Measurements from ENCODE around the gene STRIT1.

STRIT1 gene

DNA sequence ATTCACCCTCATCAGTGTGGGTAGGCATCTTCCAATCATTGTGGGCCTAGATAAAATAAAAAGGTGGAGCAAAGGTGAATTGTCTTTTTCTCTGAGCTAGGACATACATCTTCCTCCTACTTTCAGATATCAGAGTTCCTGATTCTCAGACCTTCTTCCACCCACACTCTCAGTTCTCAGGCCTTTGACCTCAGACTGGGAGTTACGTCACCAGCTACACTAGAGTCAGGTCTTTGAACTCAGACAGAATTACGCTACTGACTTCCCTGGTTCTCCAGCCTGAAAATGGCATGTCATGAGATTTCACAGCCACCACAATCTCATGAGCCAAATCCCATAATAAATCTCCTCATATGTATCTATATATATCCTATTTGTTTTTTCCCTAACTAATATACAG lies 39.0 kb downstream of the STRIT1 start:
- H3K79me1 ChIP-seq (replicated peaks; ENCODE audit: low read length, poor library complexity, severe bottlenecking), result no peaks in the 10 kb centered on the region
- H3K9me3 ChIP-seq (ENCODE audit: control insufficient read depth, low read length), result peaks cover 3% of the 10 kb centered on the region
- no peak overlapping the region for H3K9ac ChIP-seq (ENCODE audit: low read length)
- H3K18ac ChIP-seq (ENCODE audit: low read depth in 1 of 2, low read length in 2 of 2), result no peak overlapping the region
- H3K36me3 ChIP-seq (ENCODE audit: control insufficient read depth in 1 of 2, insufficient read depth in 2 of 2, low read depth in 1 of 2, low read length in 2 of 2), result no peaks in the 10 kb centered on the region
- WGBS, result 66% methylated on average over 2 of the region's 2 CpGs
- no peak for DNase-seq
- no peak overlapping the region for H3K4ac ChIP-seq (ENCODE audit: low read depth in 1 of 2, low read length in 2 of 2)
- H3K27me3 ChIP-seq (ENCODE audit: control insufficient read depth in 1 of 2, insufficient read depth in 1 of 2, low read length in 2 of 2), result no peaks in the 10 kb centered on the region
- no peak overlapping the region for H2AFZ ChIP-seq (ENCODE audit: low read depth, low read length)
- H4K91ac ChIP-seq (ENCODE audit: low read length), result no peak overlapping the region
- no peak overlapping the region for H4K8ac ChIP-seq (ENCODE audit: low read length)
- H3K4me1 ChIP-seq (ENCODE audit: control insufficient read depth, insufficient read depth, low read depth, low read length), result no peaks in the 10 kb centered on the region
- H3K14ac ChIP-seq (ENCODE audit: low read length in 2 of 2), result no peak overlapping the region
- H2AK5ac ChIP-seq (ENCODE audit: low read length, severe bottlenecking), result no peak overlapping the region
- no peak overlapping the region for H3K27ac ChIP-seq (ENCODE audit: low read length, poor library complexity, severe bottlenecking)
- no peak overlapping the region for H3K4me2 ChIP-seq (ENCODE audit: low read length, poor library complexity, severe bottlenecking)
- H3K4me3 ChIP-seq (ENCODE audit: insufficient read depth in 1 of 2, low read depth in 1 of 2, low read length in 2 of 2), result no peak overlapping the region
- no peak overlapping the region for H3K23ac ChIP-seq (ENCODE audit: low read length in 2 of 2)
- no peak overlapping the region for H2BK120ac ChIP-seq (ENCODE audit: low read depth, low read length)
- no peak overlapping the region for H2BK12ac ChIP-seq (ENCODE audit: low read length in 2 of 2)
- H2BK15ac ChIP-seq (ENCODE audit: low read depth, poor library complexity, severe bottlenecking), result no peak overlapping the region
- no peak overlapping the region for H2BK5ac ChIP-seq (ENCODE audit: low read depth, low read length, poor library complexity, severe bottlenecking)

DNA sequence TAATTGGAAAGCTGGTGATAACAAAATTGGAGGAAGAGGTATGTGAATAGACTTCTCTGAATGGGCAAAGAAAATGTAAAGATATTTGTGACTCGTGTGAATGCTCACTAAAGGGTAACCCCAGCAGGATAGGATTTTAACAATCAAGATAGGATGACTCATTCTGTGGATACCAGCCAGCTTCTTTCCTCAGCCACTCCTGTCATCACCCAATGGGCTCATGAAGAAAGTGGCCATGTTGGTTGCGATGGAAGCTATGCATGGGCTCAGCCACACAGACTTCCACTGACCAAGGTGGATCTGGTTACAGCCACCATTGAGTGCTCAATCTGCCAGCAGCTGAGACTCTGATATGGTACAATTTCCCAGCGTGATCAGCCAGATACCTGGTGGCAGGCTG lies 40.9 kb downstream of the STRIT1 start:
- DNase-seq, result no peak
- Histone ChIP-seq H2BK5ac (ENCODE audit: low read depth, low read length, poor library complexity, severe bottlenecking) (no peak overlapping the region), H3K18ac (ENCODE audit: low read depth in 1 of 2, low read length in 2 of 2) (no peak overlapping the region), H3K36me3 (ENCODE audit: control insufficient read depth in 1 of 2, insufficient read depth in 2 of 2, low read depth in 1 of 2, low read length in 2 of 2) (no peaks in the 10 kb centered on the region), H3K14ac (ENCODE audit: low read length in 2 of 2) (no peak overlapping the region), H2BK12ac (ENCODE audit: low read length in 2 of 2) (no peak overlapping the region), H2BK15ac (ENCODE audit: low read depth, poor library complexity, severe bottlenecking) (no peak overlapping the region), H3K9ac (ENCODE audit: low read length) (no peak overlapping the region), H2BK120ac (ENCODE audit: low read depth, low read length) (no peak overlapping the region), H3K4ac (ENCODE audit: low read depth in 1 of 2, low read length in 2 of 2) (no peak overlapping the region), H3K4me3 (ENCODE audit: insufficient read depth in 1 of 2, low read depth in 1 of 2, low read length in 2 of 2) (no peak overlapping the region), H3K4me1 (ENCODE audit: control insufficient read depth, insufficient read depth, low read depth, low read length) (no peaks in the 10 kb centered on the region), H3K4me2 (ENCODE audit: low read length, poor library complexity, severe bottlenecking) (no peak overlapping the region), H3K79me1 (replicated peaks; ENCODE audit: low read length, poor library complexity, severe bottlenecking) (no peaks in the 10 kb centered on the region), H3K27ac (ENCODE audit: low read length, poor library complexity, severe bottlenecking) (no peak overlapping the region), H3K9me3 (ENCODE audit: control insufficient read depth, low read length) (peaks cover 13% of the 10 kb centered on the region), H2AFZ (ENCODE audit: low read depth, low read length) (no peak overlapping the region), H4K8ac (ENCODE audit: low read length) (no peak overlapping the region), H3K23ac (ENCODE audit: low read length in 2 of 2) (no peak overlapping the region), H2AK5ac (ENCODE audit: low read length, severe bottlenecking) (no peak overlapping the region), H4K91ac (ENCODE audit: low read length) (no peak overlapping the region), H3K27me3 (ENCODE audit: control insufficient read depth in 1 of 2, insufficient read depth in 1 of 2, low read length in 2 of 2) (no peaks in the 10 kb centered on the region)
- WGBS, result 87% methylated on average over 3 of the region's 3 CpGs

DNA sequence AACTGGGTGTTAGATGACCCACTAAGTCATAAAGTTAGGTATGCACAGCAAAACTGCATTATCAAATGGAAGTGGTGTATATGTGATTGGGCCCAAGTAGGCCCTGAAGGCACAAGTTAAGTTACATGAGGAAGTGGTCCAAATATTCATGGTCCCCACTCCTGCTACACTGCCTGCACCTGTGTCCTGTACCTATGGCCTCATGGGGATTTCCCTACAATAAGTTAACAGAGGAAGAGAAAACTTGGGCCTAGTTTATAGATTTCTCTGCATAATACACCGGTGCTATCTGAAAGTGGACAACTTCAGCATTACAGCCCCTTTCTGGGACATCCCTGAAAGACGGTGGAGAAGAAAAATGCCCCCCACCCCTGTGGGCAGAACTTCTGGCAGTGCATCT lies 41.5 kb downstream of the STRIT1 start:
- H3K4me3 ChIP-seq (ENCODE audit: insufficient read depth in 1 of 2, low read depth in 1 of 2, low read length in 2 of 2), result no peak overlapping the region

DNA sequence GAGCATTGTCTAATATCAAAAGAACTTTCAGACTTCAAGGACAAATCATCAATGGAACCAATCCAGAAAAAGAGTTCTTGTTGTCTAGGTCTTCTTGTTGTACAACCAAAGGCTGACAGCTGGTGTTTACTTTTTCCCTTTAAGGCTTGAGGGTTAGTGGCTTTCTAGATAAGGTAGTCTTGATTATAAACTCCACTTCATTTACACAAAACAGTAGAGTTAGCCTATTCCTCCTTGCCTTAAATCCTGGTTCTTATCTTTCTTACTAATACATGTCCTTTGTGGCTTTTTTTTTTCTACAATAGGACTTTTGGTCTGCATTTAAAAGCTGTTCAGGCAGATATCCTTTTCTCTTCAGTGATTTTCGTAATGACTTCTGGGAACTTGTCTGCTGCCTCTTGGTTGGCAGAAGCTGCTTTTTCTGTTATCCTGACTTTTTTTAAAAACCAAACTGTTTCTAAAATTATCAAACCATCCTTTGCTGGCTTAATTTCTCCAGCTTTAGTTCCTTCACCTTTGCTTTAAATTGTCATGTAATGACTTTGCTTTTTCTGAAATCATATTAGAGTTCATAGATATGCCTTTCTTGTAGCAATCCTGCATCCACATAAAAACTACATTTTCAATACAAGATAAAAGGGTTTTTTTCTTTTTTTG lies 44.8 kb downstream of the STRIT1 start:
- no peak overlapping the region for H3K23ac ChIP-seq (ENCODE audit: low read length in 2 of 2)
- no peak overlapping the region for H3K4me3 ChIP-seq (ENCODE audit: insufficient read depth in 1 of 2, low read depth in 1 of 2, low read length in 2 of 2)
- H3K4ac ChIP-seq (ENCODE audit: low read depth in 1 of 2, low read length in 2 of 2), result no peak overlapping the region
- no peaks in the 10 kb centered on the region for H3K4me1 ChIP-seq (ENCODE audit: control insufficient read depth, insufficient read depth, low read depth, low read length)
- no peaks in the 10 kb centered on the region for H3K36me3 ChIP-seq (ENCODE audit: control insufficient read depth in 1 of 2, insufficient read depth in 2 of 2, low read depth in 1 of 2, low read length in 2 of 2)
- DNase-seq, result no peak
- no peak overlapping the region for H3K9ac ChIP-seq (ENCODE audit: low read length)
- no peak overlapping the region for H3K18ac ChIP-seq (ENCODE audit: low read depth in 1 of 2, low read length in 2 of 2)
- no peak overlapping the region for H2AK5ac ChIP-seq (ENCODE audit: low read length, severe bottlenecking)
- WGBS, result 86% methylated on average over 1 of the region's 1 CpG
- H3K27me3 ChIP-seq (ENCODE audit: control insufficient read depth in 1 of 2, insufficient read depth in 1 of 2, low read length in 2 of 2), result no peaks in the 10 kb centered on the region
- no peaks in the 10 kb centered on the region for H3K79me1 ChIP-seq (replicated peaks; ENCODE audit: low read length, poor library complexity, severe bottlenecking)
- no peak overlapping the region for H2BK5ac ChIP-seq (ENCODE audit: low read depth, low read length, poor library complexity, severe bottlenecking)
- no peak overlapping the region for H2AFZ ChIP-seq (ENCODE audit: low read depth, low read length)
- no peak overlapping the region for H2BK15ac ChIP-seq (ENCODE audit: low read depth, poor library complexity, severe bottlenecking)
- no peak overlapping the region for H3K27ac ChIP-seq (ENCODE audit: low read length, poor library complexity, severe bottlenecking)
- H4K8ac ChIP-seq (ENCODE audit: low read length), result no peak overlapping the region
- H3K4me2 ChIP-seq (ENCODE audit: low read length, poor library complexity, severe bottlenecking), result no peak overlapping the region
- H2BK120ac ChIP-seq (ENCODE audit: low read depth, low read length), result no peak overlapping the region
- no peak overlapping the region for H4K91ac ChIP-seq (ENCODE audit: low read length)
- no peak overlapping the region for H3K14ac ChIP-seq (ENCODE audit: low read length in 2 of 2)
- no peak overlapping the region for H2BK12ac ChIP-seq (ENCODE audit: low read length in 2 of 2)
- H3K9me3 ChIP-seq (ENCODE audit: control insufficient read depth, low read length), result peaks cover 13% of the 10 kb centered on the region

More for the DNA sequence above, 41.5 kb downstream of the STRIT1 start:
- H4K91ac ChIP-seq (ENCODE audit: low read length), result peak overlapping the region; percentile 15
- no peak overlapping the region for H3K18ac ChIP-seq (ENCODE audit: low read depth in 1 of 2, low read length in 2 of 2)
- H3K14ac ChIP-seq (ENCODE audit: low read length in 2 of 2), result no peak overlapping the region
- no peak overlapping the region for H3K27ac ChIP-seq (ENCODE audit: low read length, poor library complexity, severe bottlenecking)
- WGBS, result 82% methylated on average over 2 of the region's 2 CpGs
- H3K4me1 ChIP-seq (ENCODE audit: control insufficient read depth, insufficient read depth, low read depth, low read length), result no peaks in the 10 kb centered on the region
- no peak overlapping the region for H2BK5ac ChIP-seq (ENCODE audit: low read depth, low read length, poor library complexity, severe bottlenecking)
- H2BK15ac ChIP-seq (ENCODE audit: low read depth, poor library complexity, severe bottlenecking), result no peak overlapping the region
- H3K4me2 ChIP-seq (ENCODE audit: low read length, poor library complexity, severe bottlenecking), result no peak overlapping the region
- H3K4ac ChIP-seq (ENCODE audit: low read depth in 1 of 2, low read length in 2 of 2), result no peak overlapping the region
- no peak overlapping the region for H3K23ac ChIP-seq (ENCODE audit: low read length in 2 of 2)
- H3K36me3 ChIP-seq (ENCODE audit: control insufficient read depth in 1 of 2, insufficient read depth in 2 of 2, low read depth in 1 of 2, low read length in 2 of 2), result no peaks in the 10 kb centered on the region
- no peaks in the 10 kb centered on the region for H3K27me3 ChIP-seq (ENCODE audit: control insufficient read depth in 1 of 2, insufficient read depth in 1 of 2, low read length in 2 of 2)
- H3K9me3 ChIP-seq (ENCODE audit: control insufficient read depth, low read length), result peaks cover 13% of the 10 kb centered on the region
- no peak overlapping the region for H2AK5ac ChIP-seq (ENCODE audit: low read length, severe bottlenecking)
- no peak overlapping the region for H2BK120ac ChIP-seq (ENCODE audit: low read depth, low read length)
- no peak overlapping the region for H3K9ac ChIP-seq (ENCODE audit: low read length)
- no peak for DNase-seq
- no peak overlapping the region for H2AFZ ChIP-seq (ENCODE audit: low read depth, low read length)
- H3K79me1 ChIP-seq (replicated peaks; ENCODE audit: low read length, poor library complexity, severe bottlenecking), result no peaks in the 10 kb centered on the region
- H2BK12ac ChIP-seq (ENCODE audit: low read length in 2 of 2), result no peak overlapping the region
- no peak overlapping the region for H4K8ac ChIP-seq (ENCODE audit: low read length)

Data from mesenchymal stem cell (in vitro differentiated cells and primary cell).